Head of caudate nucleus (tissue), 42 donors: ENCODE measurements around the gene TNFRSF1B.
A peak's percentile ranks its signal among the peaks of the same experiment; 100 is the strongest.
"Not testable (repeated sequence)": the region's sequence is repeated elsewhere in the genome, so short reads cannot be mapped to it uniquely, and the experiment has no call there.

Experiments used
- DNase-seq, 42 donors: peaks; one replicate each; pipeline versions ENCODE4 v3.0.0 to v3.0.0-alpha.2; 2020 to 2021; ENCODE audit warnings: mixed read lengths in 7 of 42
- intact Hi-C: fragments of 100-400 bp; cut with DNase I; formaldehyde crosslinking; loops from one replicate; pipeline ENCODE4 v1.15.0; 2022

Gene TNFRSF1B

DNA sequence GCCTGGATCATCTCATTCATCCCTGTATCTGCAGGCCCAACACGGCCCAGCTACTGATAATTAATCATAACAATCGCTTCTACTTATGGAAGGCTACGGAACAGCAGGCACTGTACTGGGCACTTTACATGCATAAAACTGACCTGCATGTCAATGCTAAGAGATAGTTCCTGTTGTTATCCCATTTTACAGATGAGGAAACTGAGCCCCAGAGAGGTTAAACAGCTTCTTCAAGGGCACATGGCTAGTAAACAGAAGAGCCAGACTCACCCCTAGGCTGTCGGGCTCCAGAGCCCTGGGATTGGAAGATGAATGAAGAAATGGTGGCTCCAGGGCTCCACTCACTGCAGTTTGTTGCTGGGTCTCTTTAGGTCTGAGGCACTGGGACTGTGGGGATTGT, 35.8 kb downstream of the TNFRSF1B start:
- DNase-seq = no peak
- intact Hi-C loops = no loop called here

- intact Hi-C loops = no loop called here
- no peak for DNase-seq
These were observed 36.6 kb downstream of the TNFRSF1B start for GRCh38 chr1:12203216-12204007.

DNA sequence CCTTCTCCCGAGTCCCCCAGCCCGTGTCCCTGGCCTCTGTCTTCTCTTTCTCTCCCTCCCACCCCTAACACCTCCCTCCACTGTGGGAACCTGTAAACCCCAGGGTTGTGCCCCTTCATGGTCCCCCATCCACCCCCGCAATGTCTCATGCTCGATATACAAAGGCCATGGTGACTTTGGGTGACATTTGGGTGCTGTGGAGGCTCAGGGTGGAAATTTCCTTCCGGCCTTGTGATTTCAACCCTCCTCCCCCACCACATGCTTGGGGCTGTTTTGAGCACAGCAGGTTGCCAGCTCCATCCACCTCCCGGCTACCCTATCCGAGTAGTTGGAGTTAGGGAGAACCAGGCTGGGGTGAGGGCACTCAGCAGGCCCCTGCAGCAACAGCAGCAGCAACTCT, 37.3 kb downstream of the TNFRSF1B start:
- no peak for DNase-seq
- intact Hi-C loops = no loop called here

GRCh38 chr1:12204754-12205658, 38.2 kb downstream of the TNFRSF1B start:
- DNase-seq = no peak
- intact Hi-C loops = loop anchor here (5.0 kb wide), 1 partner anchor 83 kb away; no protein-coding TSS in a partner anchor

DNA sequence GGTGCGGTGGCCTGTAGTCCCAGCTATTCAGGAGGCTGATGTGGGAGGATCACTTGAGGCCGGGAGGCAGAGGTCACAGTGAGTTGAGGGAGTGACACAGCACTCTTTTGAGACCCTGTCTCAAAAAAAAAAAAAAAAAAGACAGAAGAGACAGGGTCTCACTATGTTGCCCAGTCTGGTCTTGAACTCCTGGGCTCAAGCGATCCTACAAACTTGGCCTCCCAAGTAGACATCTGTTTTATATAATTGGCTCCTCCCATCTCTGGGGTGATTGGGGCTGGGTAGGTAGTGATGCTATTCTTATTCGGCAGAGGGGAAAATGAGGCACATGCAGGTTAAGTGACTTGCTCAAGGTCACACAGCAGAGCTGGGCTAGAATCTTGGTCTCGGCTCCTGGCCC, 39.4 kb downstream of the TNFRSF1B start:
- intact Hi-C loops = loop anchor here (5.0 kb wide), 1 partner anchor 84 kb away; no protein-coding TSS in a partner anchor
- DNase-seq = no peak

- intact Hi-C loops = loop anchor here (5.0 kb wide), 1 partner anchor 85 kb away; no protein-coding TSS in a partner anchor
- no peak for DNase-seq
These were observed 40.1 kb downstream of the TNFRSF1B start for GRCh38 chr1:12206792-12207424.

DNA sequence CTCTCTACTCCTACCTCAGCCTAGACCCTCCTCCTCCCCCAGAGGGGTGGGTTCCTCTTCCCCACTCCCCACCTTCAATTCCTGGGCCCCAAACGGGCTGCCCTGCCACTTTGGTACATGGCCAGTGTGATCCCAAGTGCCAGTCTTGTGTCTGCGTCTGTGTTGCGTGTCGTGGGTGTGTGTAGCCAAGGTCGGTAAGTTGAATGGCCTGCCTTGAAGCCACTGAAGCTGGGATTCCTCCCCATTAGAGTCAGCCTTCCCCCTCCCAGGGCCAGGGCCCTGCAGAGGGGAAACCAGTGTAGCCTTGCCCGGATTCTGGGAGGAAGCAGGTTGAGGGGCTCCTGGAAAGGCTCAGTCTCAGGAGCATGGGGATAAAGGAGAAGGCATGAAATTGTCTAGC, 41.5 kb downstream of the TNFRSF1B start:
- intact Hi-C loops = loop anchor here (5.0 kb wide), 1 partner anchor 86 kb away; no protein-coding TSS in a partner anchor

DNA sequence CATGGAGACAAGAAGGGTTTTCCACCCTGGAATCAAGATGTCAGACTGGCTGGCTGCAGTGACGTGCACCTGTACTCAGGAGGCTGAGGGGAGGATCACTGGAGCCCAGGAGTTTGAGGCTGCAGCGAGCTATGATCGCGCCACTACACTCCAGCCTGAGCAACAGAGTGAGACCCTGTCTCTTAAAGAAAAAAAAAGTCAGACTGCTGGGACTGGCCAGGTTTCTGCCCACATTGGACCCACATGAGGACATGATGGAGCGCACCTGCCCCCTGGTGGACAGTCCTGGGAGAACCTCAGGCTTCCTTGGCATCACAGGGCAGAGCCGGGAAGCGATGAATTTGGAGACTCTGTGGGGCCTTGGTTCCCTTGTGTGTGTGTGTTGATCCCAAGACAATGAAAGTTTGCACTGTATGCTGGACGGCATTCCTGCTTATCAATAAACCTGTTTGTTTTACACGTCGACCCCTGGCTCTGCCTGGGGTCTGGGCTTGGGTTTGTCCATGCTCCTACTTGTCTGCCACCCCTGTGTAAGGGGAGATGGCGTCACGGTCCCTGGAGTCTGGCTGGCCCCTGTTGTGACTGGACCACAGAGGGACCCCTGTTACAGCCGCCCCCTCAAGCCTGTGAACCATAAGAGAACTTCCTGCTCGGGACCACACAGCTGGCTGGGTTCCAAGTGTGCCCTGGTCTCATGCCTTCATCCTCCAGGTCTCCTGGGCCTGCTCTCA, 42.1 kb downstream of the TNFRSF1B start:
- intact Hi-C loops = loop anchor here (5.0 kb wide), 1 partner anchor 87 kb away; no protein-coding TSS in a partner anchor
- peak; percentile 59 to 96 (median 90) for DNase-seq

More for the DNA sequence above, 41.5 kb downstream of the TNFRSF1B start:
- DNase-seq = no peak

GRCh38 chr1:12209495-12209832, 42.7 kb downstream of the TNFRSF1B start:
- intact Hi-C loops = loop anchor here (5.0 kb wide), 1 partner anchor 87 kb away; no protein-coding TSS in a partner anchor
- no peak for DNase-seq

GRCh38 chr1:12215118-12215961, 48.5 kb downstream of the TNFRSF1B start:
- intact Hi-C loops = no loop called here
- DNase-seq = peak in 1 of 42 donors; percentile 6

GRCh38 chr1:12219800-12220199, 53.0 kb downstream of the TNFRSF1B start:
- intact Hi-C loops = no loop called here
- DNase-seq = no peak

DNA sequence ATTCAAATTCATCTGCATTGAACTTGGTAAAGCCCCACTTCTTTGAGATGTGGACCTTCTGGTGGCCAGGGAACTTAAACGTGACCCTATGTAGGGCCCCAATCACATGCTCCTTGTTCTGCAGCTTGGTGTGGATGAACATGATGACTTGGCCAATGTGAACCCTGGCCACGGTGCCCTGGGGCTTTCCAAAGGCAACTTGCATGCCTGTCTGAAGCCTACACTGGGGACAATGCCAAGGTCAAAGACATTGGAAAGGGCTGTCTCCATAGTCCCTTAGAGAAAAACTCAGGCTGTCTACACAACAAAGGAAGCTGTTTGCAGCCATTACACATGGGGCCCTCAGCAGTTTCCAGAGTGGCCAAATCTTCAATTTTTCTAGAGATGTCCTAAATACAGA, 54.1 kb downstream of the TNFRSF1B start:
- no peak for DNase-seq
- intact Hi-C loops = no loop called here

- intact Hi-C loops, DNase-seq: not testable (repeated sequence)
These were observed 55.9 kb downstream of the TNFRSF1B start for GRCh38 chr1:12222700-12223099.

- intact Hi-C loops, DNase-seq: not testable (repeated sequence)
These were observed 57.3 kb downstream of the TNFRSF1B start for GRCh38 chr1:12224092-12224491.

DNA sequence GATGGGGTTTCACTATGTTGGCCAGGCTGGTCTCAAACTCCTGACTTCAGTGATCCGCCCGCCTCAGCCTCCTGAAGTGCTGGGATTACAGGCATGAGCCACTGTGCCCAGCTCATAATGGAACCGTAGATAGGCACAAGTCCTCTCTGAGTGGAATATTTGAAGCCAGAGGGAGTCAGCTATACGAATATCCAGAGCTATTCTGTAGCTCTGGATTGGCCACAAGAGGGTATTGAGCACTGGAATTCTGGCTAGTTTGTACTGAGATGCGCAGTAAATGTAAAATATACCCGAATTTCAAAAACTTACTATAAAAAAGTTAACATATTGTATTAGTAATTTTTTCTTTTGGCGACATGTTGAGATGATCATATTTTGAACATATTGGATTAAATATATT, 62.2 kb downstream of the TNFRSF1B start:
- intact Hi-C loops = no loop called here
- no peak for DNase-seq

DNA sequence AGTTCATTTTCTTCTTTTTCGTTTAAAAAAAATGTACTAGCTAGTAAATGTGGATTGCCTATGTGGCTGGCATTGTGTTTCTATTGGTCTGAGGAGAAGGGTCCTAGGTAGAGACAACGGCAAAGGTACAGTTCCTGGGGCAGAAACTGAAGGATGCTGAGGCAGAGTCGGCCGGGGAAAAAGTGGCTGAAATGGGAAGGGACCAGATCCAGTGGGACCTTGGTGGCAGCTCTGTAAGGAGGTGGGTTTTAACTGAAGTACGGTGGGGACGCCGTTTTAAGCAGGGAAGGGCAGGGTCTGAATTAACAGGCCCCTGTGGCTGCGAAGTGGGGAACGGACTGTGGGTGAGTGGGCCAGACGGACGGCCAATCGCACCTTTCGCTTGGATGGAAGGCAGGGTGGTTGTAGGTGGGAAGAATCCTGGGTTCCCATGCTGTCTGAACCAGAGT, 62.6 kb downstream of the TNFRSF1B start:
- peak in 1 of 42 donors; percentile 44 for DNase-seq
- intact Hi-C loops = no loop called here

GRCh38 chr1:12229835-12230548, 63.2 kb downstream of the TNFRSF1B start, which contains the start of gene VPS13D:
Gene VPS13D (plus strand): TSS chr1:12230030. CDS start chr1:12234267, 4,237 bp downstream.
- DNase-seq = peak; percentile 45 to 92 (median 83)
- intact Hi-C loops = no loop called here
